Right kidney (tissue), 1 donor: ENCODE measurements around the gene AFF3.
"Not testable (repeated sequence)": the region's sequence is repeated elsewhere in the genome, so short reads cannot be mapped to it uniquely, and the experiment has no call there.

Source experiments
- DNase-seq: peaks from one replicate; pipeline ENCODE4 v3.0.0-alpha.2; 2016

AFF3 gene

DNA sequence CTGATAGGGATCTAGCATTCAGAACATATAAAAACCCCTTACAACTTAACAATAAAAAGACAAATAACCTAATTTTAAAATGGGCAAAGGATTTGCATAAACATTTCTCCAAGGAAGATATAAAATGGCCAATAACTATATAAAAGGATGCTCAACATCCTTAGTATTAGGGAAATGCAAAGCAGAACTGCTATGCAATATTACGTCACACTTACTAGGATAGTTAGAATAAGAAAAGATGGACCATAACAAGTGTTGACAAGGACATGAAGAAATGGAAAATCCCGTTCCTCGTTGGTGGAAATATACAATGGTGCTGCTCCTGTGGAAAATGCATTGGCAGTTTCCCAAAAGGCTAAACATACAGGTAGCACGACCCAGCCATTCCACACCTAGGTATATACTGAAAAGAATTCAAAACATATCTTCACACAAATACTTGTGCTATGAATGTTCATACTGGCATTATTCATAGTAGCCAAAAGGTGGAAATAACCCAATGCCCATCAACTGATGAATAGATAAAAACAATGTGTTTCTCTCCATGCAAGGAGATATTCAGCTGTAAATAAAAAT, 604.4 kb downstream of the AFF3 start:
- no peak for DNase-seq

DNA sequence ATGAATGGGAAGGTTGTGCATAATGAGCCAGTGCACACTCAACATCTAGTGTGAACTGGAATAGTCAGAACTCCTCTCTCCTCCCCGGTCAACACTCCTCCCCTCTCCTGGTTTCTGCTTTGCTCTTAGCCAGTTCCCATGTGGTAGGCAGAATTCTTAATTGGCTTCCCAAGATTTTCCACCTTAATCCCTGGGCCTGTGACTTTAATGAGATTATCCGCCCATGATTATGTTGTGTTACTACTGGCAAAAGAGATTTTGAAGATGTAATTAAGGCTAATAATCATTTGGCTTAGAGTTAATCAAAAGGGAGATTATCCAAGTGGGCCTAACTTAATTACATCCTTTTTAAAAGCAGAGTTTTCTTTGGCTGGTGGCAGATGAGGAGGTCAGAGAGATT, 618.3 kb downstream of the AFF3 start:
- DNase-seq: no peak

DNA sequence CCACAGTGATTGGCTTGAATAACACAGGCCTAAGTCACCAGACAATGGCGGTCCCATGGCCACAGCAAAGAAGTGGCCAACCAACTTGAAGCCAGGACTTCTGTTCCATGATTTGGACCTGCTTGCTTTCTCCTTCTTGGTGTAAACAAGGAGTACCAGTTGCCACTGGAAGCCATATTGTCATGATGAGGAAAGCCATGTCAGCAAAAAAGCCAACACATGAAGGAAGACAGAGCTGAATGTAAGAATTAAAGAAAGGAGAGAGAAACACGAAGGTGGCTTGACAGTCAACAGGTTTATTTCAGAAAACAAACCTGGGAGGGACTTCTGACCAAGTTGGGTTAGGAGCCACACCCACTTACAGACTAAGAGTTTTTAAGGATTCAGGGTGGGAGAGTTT, 620.2 kb downstream of the AFF3 start:
- DNase-seq: no peak

DNA sequence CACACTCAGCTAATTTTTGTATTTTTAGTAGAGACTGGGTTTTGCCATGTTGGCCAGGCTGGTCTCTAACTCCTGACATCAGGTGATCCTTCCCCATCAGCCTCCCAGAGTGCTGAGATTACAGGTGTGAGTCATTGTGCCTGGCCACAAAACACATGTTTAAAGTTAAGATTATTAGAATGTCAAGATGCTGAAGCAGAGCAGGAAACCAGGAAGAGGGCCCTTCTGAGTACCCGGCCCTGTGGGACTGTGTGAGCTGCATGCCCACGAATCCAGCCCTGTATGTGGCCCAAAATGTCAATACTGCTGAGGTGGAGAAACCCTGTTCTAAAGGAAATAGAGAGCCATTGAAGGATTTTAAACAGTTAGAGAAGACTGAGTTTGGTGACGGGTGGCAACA, 621.6 kb downstream of the AFF3 start:
- DNase-seq: no peak

DNA sequence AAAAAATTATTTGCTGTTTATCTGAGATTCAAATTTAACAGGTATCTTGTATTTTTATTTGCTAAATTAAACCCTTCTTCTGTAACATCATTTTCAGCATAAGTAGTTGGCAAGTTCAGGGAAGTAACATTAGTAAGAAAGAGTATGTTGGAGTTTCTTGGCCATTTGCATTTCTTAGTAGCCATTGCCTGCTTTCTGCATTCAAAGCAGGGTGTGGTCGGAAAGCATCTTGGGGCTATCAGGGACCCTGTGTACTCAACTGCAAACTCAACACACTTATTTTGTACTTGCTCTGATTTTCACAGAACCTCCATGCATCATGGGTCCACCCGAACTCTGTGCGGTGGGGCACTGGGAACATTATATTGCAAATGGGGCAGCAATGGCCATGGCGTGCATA, 622.2 kb downstream of the AFF3 start:
- DNase-seq: no peak

DNA sequence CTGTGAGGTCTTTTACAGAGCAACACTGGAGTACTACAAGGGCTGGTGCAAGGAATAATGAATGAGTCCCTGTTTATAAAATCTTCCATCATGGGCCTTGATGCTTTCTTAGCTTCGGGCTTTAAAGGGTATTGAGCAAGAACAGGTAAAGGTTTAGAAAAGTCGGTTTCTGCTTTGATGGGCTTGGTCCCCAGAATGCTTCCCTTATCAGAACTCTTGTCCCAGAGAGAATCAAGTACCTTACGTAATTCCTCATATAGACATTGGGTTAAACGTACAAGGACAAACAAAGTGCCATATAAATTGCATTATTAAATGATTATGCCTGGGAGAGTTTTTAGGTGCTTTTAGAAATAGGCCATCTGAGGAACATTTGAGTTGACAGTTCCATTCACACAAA, 628.0 kb downstream of the AFF3 start:
- no peak for DNase-seq

DNA sequence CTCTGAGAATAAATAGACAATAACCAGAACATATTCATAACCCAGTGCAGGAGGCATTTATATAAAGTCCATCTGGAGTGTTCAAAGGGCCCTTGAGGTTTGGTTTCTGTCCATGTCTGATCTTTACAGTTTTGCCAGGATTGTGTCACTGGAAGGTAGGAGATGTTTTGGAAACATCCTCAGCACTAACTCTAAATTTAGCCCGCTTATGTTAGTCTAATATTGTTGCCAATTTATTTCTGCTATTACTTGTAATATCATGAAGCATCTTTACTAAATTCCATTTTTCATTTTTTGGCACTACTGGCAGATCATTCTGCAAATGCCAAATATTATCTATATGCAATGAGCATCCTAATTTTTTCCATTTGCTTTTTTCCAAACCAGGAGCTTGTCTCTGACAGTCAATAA, 630.2 kb downstream of the AFF3 start:
- DNase-seq: no peak

DNA sequence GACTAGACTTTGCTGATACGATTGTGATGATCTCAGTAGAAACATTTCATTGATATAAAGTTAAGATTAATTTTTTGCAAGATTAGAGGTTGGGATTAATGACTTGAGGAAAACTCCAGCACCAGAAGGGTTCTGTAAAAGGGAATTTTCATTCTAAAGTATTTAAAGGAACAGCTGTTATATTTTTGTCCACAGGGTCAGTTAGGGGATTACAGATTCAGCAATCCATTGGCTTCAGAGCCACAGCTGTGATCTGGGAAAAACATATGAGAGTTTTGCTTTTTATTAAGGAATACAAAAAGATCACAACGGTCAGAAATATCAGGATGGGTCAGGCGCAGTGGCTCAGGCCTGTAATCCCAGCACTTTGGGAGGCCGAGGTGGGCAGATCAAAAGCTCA, 633.0 kb downstream of the AFF3 start:
- no peak for DNase-seq

DNA sequence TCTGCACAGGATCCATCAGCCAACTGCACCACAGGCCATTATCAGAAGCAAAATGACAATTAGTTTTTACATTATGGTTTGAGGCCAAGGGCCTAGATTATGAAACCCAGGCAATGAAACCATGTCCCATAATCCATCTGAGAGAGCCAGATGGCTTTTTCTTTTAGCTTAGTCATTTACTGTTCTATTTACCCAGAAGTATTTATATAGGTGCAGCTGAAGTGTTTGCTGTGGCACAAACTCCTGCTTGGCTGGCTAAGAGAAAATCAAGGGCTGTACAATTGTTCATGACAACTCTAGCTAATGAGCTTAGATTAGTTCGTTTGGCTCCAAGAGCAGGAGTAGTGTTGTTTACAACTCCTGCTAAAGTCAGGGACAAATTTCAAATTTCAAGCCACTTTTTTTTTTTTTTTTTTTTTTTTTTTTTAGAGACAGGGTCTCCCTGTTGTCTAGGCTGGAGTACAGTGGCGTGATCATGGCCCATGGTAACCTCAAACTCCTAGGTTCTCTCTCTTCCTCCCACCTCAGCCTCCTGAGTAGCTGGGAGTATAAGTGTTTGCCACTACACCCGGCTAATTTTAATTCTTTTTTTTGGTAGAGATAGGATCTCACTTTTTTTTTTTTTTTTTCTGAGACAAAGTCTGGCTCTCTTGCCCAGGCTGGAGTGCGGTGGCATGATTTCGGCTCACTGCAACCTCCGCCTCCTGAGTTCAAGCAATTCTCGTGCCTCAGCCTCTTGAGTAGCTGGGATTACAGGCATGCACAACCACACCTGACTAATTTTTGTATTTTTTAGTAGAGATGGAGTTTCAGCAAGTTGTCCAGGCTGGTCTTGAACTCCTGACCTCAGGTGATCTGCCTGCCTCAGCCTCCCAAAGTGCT, 634.2 kb downstream of the AFF3 start:
- DNase-seq: no peak

DNA sequence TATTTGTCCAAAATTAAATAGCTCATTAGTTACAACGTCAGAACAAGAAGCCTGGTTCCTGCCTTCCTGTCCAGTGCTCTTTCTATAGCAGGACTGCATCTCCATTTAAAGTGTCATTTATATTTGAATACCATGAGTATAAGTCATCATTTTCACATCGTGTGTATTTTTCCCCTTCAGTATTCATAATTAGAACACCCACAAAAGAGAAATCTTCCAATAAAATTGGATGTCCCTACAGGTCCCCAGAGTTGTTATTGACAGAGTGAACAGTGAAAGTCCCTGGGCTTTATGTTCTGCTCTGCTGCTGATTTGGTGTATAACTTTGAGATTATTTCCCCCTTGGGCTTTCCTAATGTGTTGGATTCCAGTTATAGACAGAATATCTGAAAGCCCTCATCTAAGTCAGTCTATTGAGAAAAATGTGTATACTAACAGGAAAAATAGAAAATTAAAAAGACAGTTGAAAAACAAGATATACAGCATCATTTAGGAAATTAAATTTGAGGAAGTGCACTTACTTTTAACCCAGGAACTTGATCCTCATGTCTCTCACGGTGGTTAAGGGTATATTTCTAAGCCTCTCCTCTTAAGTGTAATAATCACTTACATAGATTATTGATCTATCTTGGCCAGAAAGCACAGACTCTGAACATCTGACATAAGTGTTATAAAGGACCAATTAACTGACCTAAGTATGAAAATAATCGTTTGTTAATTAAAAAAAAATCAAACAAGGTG, 637.4 kb downstream of the AFF3 start:
- no peak for DNase-seq

DNA sequence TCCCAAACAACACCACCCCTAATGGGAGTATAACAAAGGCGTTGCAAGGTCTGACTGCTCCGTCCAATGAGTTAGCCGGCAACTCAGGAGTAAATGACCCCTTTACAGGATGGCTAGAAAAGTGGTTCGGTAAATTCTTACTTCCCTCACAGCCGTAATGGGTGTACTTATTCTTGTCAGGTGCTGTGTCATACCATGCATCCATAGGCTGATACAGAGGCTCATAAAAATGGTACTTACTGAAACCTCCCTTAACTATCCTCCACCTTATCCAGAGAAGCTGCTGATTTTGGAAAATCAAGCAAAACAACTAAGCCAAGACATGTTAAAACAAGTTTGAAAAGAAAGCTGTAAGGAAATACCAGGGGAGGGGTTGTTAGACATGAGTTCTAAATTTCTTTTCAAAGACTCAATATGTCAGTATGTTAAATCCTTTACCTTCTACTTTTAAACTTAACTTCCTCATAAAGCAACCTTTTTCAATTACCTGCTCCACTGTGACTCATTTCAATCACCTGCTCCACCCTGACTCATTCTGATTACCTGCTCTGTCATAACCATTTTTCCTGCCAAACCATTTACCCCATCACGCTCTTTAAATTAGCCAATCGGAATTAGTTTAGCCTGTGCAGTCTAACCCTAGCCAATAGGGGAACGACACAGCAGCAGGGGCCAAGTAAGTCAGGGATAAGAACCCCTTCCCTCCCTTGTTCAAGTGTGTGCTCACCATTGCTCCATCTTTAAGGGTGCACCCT, 638.6 kb downstream of the AFF3 start:
- DNase-seq: not testable (repeated sequence)

DNA sequence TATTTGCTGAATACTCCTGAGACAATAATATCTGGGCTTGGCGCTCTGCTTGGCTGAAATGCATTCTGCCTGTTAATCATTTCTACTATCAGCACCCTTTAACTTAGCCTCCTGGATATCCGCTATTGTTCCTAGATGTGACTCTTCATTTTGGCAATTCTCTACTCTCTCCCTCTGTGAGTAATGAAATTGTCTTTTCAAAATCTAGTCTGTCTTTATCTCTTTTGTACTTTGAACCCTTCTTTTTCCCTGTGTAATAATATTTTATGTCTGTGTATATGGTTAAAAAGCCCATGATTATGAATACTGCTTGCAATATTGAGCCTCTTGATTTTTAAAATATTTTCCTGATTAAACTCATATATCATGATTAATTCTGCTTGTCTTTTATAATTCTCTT, 646.4 kb downstream of the AFF3 start:
- DNase-seq: no peak
